GM12865 (cell line): ENCODE data around the gene CDH4.

Experiments
- DNase-seq: peaks from one replicate; pipeline ENCODE4 v3.0.0; 2010; ENCODE audit warnings: low read depth
- H3K4me3 ChIP-seq: 2 replicates; pipeline ENCODE4 v1.5.1; 2011; ENCODE audit warnings: mild to moderate bottlenecking, low read depth, low read length, control low read depth
- CTCF ChIP-seq: IDR thresholded peaks from 2 replicates; pipeline ENCODE4 v1.5.1; 2011; ENCODE audit warnings: low read length, control low read depth, low read depth, inconsistent platforms; ENCODE audit not compliant: insufficient read depth; ENCODE audit errors: missing control alignments

The CDH4 gene

GRCh38 chr20:61313396-61313795 lies 61.3 kb downstream of the CDH4 start:
- H3K4me3 ChIP-seq = no peak overlapping the region
- DNase-seq = no peak
- TF ChIP-seq CTCF = no peak

- no peak overlapping the region for H3K4me3 ChIP-seq
- no peak for TF ChIP-seq CTCF
- DNase-seq = no peak
Measured at GRCh38 chr20:61314326-61315010, 62.4 kb downstream of the CDH4 start.

- DNase-seq = no peak
- TF ChIP-seq CTCF = no peak
- H3K4me3 ChIP-seq = no peak overlapping the region
Measured at GRCh38 chr20:61315319-61315718, 63.3 kb downstream of the CDH4 start.

GRCh38 chr20:61316346-61316745 lies 64.3 kb downstream of the CDH4 start:
- DNase-seq = no peak
- H3K4me3 ChIP-seq = no peak overlapping the region
- TF ChIP-seq CTCF = no peak

DNA sequence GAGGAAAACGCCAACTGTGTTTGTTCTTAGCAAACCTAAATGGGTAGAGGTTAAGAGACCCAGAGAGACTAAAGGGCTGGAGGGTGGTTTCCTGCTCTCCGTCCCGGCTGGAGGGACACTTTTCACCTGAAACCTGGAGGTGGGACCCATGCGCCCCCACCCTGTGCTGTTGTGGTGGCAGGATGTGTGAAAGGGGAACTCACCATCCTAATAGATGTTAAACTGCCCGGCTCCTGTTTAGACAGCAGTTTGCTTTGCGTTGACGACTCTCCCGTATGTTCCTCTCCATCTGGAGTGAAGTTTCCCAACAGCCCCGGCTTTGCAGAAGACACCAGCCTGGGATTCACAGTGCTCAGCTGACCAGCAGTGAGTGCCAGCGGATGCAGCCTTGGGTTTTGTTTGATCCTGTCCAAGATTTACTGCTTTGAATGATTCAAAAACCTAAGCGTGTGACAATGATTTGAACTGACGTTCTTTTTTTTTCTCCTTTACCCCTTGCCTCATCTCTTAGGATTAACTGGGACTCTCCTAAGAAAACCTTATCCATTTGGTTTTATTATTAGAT lies 66.0 kb downstream of the CDH4 start:
- TF ChIP-seq CTCF = no peak
- H3K4me3 ChIP-seq = no peak overlapping the region
- no peak for DNase-seq

GRCh38 chr20:61320691-61321425 lies 68.8 kb downstream of the CDH4 start:
- H3K4me3 ChIP-seq = no peak overlapping the region
- no peak for TF ChIP-seq CTCF
- DNase-seq = no peak
